Measurements from ENCODE around the gene LPO.

The LPO gene

GRCh38 chr17:58235821-58236220 is 2.6 kb upstream of the LPO start:
- no peak for TF ChIP-seq CTCF (IDR thresholded peaks at IDR 0.05; ENCODE audit: extremely low read depth, missing control alignments)
- DNase-seq (ENCODE audit: low spot score): no peak

GRCh38 chr17:58236394-58236793 is 2.0 kb upstream of the LPO start:
- TF ChIP-seq CTCF (IDR thresholded peaks at IDR 0.05; ENCODE audit: extremely low read depth, missing control alignments): no peak

GRCh38 chr17:58239987-58240386 is 1.6 kb downstream of the LPO start:
- no peak for DNase-seq (ENCODE audit: low spot score)
- no peak for TF ChIP-seq CTCF (IDR thresholded peaks at IDR 0.05; ENCODE audit: extremely low read depth, missing control alignments)

More at GRCh38 chr17:58236394-58236793, 2.0 kb upstream of the LPO start:
- no peak for DNase-seq (ENCODE audit: low spot score)

- no peak for DNase-seq (ENCODE audit: low spot score)
- no peak for TF ChIP-seq CTCF (IDR thresholded peaks at IDR 0.05; ENCODE audit: extremely low read depth, missing control alignments)
Measured at GRCh38 chr17:58242171-58242784, 3.9 kb downstream of the LPO start.

GRCh38 chr17:58244963-58245362 is 6.6 kb downstream of the LPO start:
- no peak for TF ChIP-seq CTCF (IDR thresholded peaks at IDR 0.05; ENCODE audit: extremely low read depth, missing control alignments)
- no peak for DNase-seq (ENCODE audit: low spot score)

- no peak for DNase-seq (ENCODE audit: low spot score)
- TF ChIP-seq CTCF (IDR thresholded peaks at IDR 0.05; ENCODE audit: extremely low read depth, missing control alignments): no peak
Measured at GRCh38 chr17:58245428-58246103, 7.2 kb downstream of the LPO start.

GRCh38 chr17:58246104-58246740 is 7.8 kb downstream of the LPO start:
- no peak for TF ChIP-seq CTCF (IDR thresholded peaks at IDR 0.05; ENCODE audit: extremely low read depth, missing control alignments)
- no peak for DNase-seq (ENCODE audit: low spot score)
